ENCODE results near the gene AKAP7.

DNA sequence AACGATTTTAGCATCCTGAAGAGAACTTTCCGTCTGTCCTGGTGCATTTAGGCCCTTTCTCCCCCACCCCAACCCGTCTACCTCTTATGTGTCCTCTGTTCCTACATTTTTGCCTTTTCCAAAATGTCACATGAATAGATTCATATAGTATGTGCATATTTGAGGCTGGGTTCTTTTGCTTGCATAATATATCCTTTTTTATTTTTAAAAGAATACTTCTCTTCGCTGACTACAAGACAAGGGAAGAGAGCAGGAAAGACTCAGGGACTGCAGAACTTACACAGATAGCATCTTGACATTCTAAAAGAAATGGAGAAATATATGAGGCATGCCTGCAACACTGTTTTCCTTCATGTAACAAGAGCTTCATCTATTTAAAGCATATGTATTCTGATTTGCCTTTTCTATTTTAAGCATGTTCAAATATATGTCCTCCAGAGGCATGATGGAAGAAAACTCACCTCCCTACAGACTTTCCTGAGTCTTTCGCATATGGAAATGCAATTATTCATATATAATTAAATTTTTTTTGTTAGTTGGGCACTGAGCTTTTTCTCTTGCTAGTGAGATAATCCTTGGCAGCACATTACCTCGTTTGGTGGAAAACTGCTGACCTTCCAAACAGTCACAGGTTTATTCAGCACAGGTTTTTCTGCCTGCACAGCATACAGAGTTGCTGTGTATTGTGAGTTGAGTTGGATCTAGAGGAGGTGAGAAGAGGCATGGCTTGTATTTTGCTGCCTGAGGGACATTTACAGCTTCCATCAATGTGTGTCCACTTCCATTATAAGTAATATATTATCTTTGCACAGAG is 170.0 kb downstream of the AKAP7 start:
- TF ChIP-seq POLR2A (IDR thresholded peaks at IDR 0.05; ENCODE audit: low read depth, low read length), result no peak
- TF ChIP-seq POLR2AphosphoS5 (IDR thresholded peaks at IDR 0.05; ENCODE audit: low read depth, low read length), result no peak
- TF ChIP-seq TAF1 (IDR thresholded peaks at IDR 0.05; ENCODE audit: borderline replicate concordance, low read depth, low read length), result no peak
